ENCODE measurements around the gene BDKRB2. TPM values are rescaled to one million over a fixed set of nuclear protein-coding genes. Genes with fewer than 3 reads are reported as not detected.

The BDKRB2 gene
- total RNA-seq, 2 donors from 2014 or later, result 11.3 to 23.3 TPM

- intact Hi-C loops (cut with DNase I), result no loop called here
- no peak overlapping the region for H3K9ac ChIP-seq (ENCODE audit: low read depth in 2 of 2, low read length in 2 of 2)
- no peaks in the 10 kb centered on the region for H3K27me3 ChIP-seq
- no peaks in the 10 kb centered on the region for H3K36me3 ChIP-seq
- H3K4me1 ChIP-seq, result no peaks in the 10 kb centered on the region
- H3K4me3 ChIP-seq, result no peak overlapping the region
- no peak for DNase-seq
- H3K9me3 ChIP-seq, result no peaks in the 10 kb centered on the region
- TF ChIP-seq CTCF (IDR thresholded peaks at IDR 0.05), result no peak
- no peak overlapping the region for H3K27ac ChIP-seq
Measured at GRCh38 chr14:96246539-96246847, 41.9 kb downstream of the BDKRB2 start.

DNA sequence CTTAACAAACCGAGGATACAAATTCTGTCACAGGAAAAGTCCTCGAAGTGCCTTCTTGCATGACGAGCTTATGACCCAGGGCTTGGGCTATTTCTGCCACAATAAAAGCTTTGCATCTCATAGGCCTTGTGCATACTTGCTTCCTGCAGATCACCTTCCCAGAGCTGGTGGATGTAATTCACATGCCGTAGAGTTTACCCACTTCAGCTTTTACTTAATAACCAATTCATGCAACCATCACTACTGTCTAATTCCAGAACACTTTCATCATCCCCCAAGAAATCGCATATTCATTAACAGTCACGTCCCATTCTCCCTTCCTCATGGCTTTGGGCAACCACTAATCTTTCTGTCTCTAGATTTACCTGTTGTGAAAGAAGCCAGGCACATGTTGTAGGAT lies 42.4 kb downstream of the BDKRB2 start:
- H3K27ac ChIP-seq, result no peak overlapping the region
- DNase-seq, result no peak
- no peaks in the 10 kb centered on the region for H3K27me3 ChIP-seq
- intact Hi-C loops (cut with DNase I), result no loop called here
- H3K9ac ChIP-seq (ENCODE audit: low read depth in 2 of 2, low read length in 2 of 2), result no peak overlapping the region
- H3K4me1 ChIP-seq, result no peaks in the 10 kb centered on the region
- no peak overlapping the region for H3K4me3 ChIP-seq
- no peaks in the 10 kb centered on the region for H3K36me3 ChIP-seq
- TF ChIP-seq CTCF (IDR thresholded peaks at IDR 0.05), result no peak
- H3K9me3 ChIP-seq, result no peaks in the 10 kb centered on the region

DNA sequence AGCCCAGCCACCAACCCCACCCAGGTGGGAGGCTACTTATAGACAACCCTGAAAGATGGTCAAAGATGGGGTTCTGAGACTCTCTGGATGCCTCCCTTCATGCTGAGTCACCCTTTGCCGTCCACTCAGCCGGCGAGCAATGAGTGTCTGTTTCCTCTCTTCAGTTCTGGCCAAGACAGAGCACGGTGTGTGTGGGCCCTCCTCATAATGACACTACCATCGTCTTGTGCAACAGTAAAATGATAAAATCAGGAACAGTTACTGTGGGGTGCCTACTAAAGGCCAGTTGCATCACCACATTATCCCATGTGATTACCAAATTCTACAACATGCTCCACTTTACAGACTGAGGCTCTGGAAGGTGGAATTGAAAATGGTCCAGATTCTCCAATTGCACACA lies 44.4 kb downstream of the BDKRB2 start:
- H3K9ac ChIP-seq (ENCODE audit: low read depth in 2 of 2, low read length in 2 of 2), result no peak overlapping the region
- no peak overlapping the region for H3K4me3 ChIP-seq
- no peaks in the 10 kb centered on the region for H3K27me3 ChIP-seq
- TF ChIP-seq CTCF (IDR thresholded peaks at IDR 0.05), result no peak
- intact Hi-C loops (cut with DNase I), result no loop called here
- no peaks in the 10 kb centered on the region for H3K36me3 ChIP-seq
- H3K4me1 ChIP-seq, result no peaks in the 10 kb centered on the region
- H3K9me3 ChIP-seq, result no peaks in the 10 kb centered on the region
- no peak overlapping the region for H3K27ac ChIP-seq
- no peak for DNase-seq

GRCh38 chr14:96250485-96250884 lies 45.8 kb downstream of the BDKRB2 start:
- no peaks in the 10 kb centered on the region for H3K4me1 ChIP-seq
- H3K4me3 ChIP-seq, result no peak overlapping the region
- peak overlapping the region; percentile 14 for H3K27ac ChIP-seq
- no peak for TF ChIP-seq CTCF (IDR thresholded peaks at IDR 0.05)
- no peaks in the 10 kb centered on the region for H3K36me3 ChIP-seq
- DNase-seq, result no peak
- no peaks in the 10 kb centered on the region for H3K27me3 ChIP-seq
- intact Hi-C loops (cut with DNase I), result no loop called here
- no peak overlapping the region for H3K9ac ChIP-seq (ENCODE audit: low read depth in 2 of 2, low read length in 2 of 2)
- H3K9me3 ChIP-seq, result no peaks in the 10 kb centered on the region

- H3K9ac ChIP-seq (ENCODE audit: low read depth in 2 of 2, low read length in 2 of 2), result no peak overlapping the region
- H3K9me3 ChIP-seq, result no peaks in the 10 kb centered on the region
- no peak for TF ChIP-seq CTCF (IDR thresholded peaks at IDR 0.05)
- no peak for DNase-seq
- intact Hi-C loops (cut with DNase I), result no loop called here
- H3K27me3 ChIP-seq, result no peaks in the 10 kb centered on the region
- no peaks in the 10 kb centered on the region for H3K4me1 ChIP-seq
- no peak overlapping the region for H3K27ac ChIP-seq
- no peaks in the 10 kb centered on the region for H3K36me3 ChIP-seq
- no peak overlapping the region for H3K4me3 ChIP-seq
Measured at GRCh38 chr14:96251656-96252155, 47.1 kb downstream of the BDKRB2 start.
